ENCODE data around the gene TMEM182.
A peak's percentile ranks its signal among the peaks of the same experiment; 100 is the strongest.

The TMEM182 gene

GRCh38 chr2:102801858-102802699 is 40.2 kb downstream of the TMEM182 start:
- no peak for DNase-seq (ENCODE audit: low read depth)

GRCh38 chr2:102803041-102803896 is 41.4 kb downstream of the TMEM182 start:
- DNase-seq (ENCODE audit: low read depth), result no peak

GRCh38 chr2:102803897-102804217 is 42.0 kb downstream of the TMEM182 start:
- DNase-seq (ENCODE audit: low read depth), result no peak

GRCh38 chr2:102806250-102806837 is 44.5 kb downstream of the TMEM182 start:
- DNase-seq (ENCODE audit: low read depth), result peak; percentile 67

GRCh38 chr2:102809291-102810189 is 47.7 kb downstream of the TMEM182 start:
- DNase-seq (ENCODE audit: low read depth), result peak; percentile 33

GRCh38 chr2:102815285-102815684 is 53.5 kb downstream of the TMEM182 start:
- DNase-seq (ENCODE audit: low read depth), result no peak

GRCh38 chr2:102826904-102827303 is 65.1 kb downstream of the TMEM182 start:
- DNase-seq (ENCODE audit: low read depth), result no peak

- no peak for DNase-seq (ENCODE audit: low read depth)
These were observed 71.0 kb downstream of the TMEM182 start for GRCh38 chr2:102832789-102833188.

- DNase-seq (ENCODE audit: low read depth), result no peak
These were observed 72.9 kb downstream of the TMEM182 start for GRCh38 chr2:102834523-102835273.

GRCh38 chr2:102837626-102838198 is 75.9 kb downstream of the TMEM182 start:
- no peak for DNase-seq (ENCODE audit: low read depth)

- DNase-seq (ENCODE audit: low read depth), result peak; percentile 57
These were observed 78.0 kb downstream of the TMEM182 start for GRCh38 chr2:102839668-102840388.

- peak; percentile 54 for DNase-seq (ENCODE audit: low read depth)
These were observed 79.4 kb downstream of the TMEM182 start for GRCh38 chr2:102841107-102841840.

- no peak for DNase-seq (ENCODE audit: low read depth)
These were observed 82.1 kb downstream of the TMEM182 start for GRCh38 chr2:102843764-102844443.

- no peak for DNase-seq (ENCODE audit: low read depth)
These were observed 83.1 kb downstream of the TMEM182 start for GRCh38 chr2:102844911-102845310.

- DNase-seq (ENCODE audit: low read depth), result peak; percentile 53
These were observed 86.6 kb downstream of the TMEM182 start for GRCh38 chr2:102848366-102848839.

- DNase-seq (ENCODE audit: low read depth), result no peak
These were observed 89.1 kb downstream of the TMEM182 start for GRCh38 chr2:102850888-102851287.

- DNase-seq (ENCODE audit: low read depth), result no peak
These were observed 91.0 kb downstream of the TMEM182 start for GRCh38 chr2:102852867-102853266.

Data from ELR (cell line).